GM23248 (cell line): ENCODE data around the gene METTL27.

Experiments used
- EZH2 ChIP-seq: fragments of 200-600 bp; sonication (generic); IDR thresholded peaks from 2 replicates; pipeline ENCODE4 v1.6.1; 2018; ENCODE audit warnings: antibody characterized with exemption, mild to moderate bottlenecking; ENCODE audit not compliant: insufficient read depth, poor library complexity, severe bottlenecking
- EZH2phosphoT487 ChIP-seq: fragments of 200-600 bp; sonication (generic); IDR thresholded peaks from 2 replicates; pipeline ENCODE4 v1.6.1; 2018; ENCODE audit warnings: antibody characterized with exemption, moderate library complexity, mild to moderate bottlenecking, low read depth; ENCODE audit not compliant: insufficient read depth

- TF ChIP-seq EZH2 (no peak), EZH2phosphoT487 (no peak)
Measured at GRCh38 chr7:73801577-73801976, 40.7 kb downstream of the METTL27 start.
